ENCODE data around the gene RHOV.

The RHOV gene

DNA sequence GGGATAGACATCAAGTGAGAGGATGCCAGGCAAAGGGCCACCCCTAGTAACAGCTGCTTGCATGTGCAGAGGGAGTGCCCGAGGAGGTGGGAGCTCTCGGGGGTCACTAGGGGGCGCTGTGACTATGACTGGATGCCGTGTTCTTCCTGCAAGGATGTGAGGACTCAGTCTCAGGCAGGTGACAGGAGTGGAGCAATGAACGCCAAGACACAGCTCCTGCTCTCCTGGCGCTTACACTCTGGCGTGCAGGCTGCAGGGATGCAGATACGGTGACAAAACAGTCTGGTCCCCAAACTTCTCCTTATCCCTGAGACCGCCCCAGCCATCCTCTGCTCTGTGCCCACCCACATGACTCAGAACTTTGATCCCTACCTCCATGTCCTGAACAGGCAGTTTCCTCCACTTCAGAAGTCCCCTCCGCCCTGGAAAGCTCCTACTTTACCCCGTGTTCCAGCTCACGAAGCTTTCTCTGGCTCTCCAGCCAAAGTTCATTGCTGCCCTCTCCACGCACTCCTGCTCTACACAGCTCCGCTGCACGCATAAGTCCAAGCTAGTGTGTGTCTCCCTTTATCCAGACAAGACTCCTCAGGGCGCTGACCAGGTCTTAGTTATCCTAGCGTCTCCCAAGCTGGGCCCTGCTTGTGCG lies 14.7 kb downstream of the RHOV start:
- H3K4me1 ChIP-seq (ENCODE audit: control insufficient read depth in 1 of 2, insufficient read depth in 1 of 2, low read depth in 1 of 2, low read length in 1 of 2) = peaks cover 19 to 45% of the 10 kb centered on the region in 2 experiments
- H3K27me3 ChIP-seq = no peaks in the 10 kb centered on the region
- no peak overlapping the region for H3K27ac ChIP-seq
- TF ChIP-seq, protein P1, sequence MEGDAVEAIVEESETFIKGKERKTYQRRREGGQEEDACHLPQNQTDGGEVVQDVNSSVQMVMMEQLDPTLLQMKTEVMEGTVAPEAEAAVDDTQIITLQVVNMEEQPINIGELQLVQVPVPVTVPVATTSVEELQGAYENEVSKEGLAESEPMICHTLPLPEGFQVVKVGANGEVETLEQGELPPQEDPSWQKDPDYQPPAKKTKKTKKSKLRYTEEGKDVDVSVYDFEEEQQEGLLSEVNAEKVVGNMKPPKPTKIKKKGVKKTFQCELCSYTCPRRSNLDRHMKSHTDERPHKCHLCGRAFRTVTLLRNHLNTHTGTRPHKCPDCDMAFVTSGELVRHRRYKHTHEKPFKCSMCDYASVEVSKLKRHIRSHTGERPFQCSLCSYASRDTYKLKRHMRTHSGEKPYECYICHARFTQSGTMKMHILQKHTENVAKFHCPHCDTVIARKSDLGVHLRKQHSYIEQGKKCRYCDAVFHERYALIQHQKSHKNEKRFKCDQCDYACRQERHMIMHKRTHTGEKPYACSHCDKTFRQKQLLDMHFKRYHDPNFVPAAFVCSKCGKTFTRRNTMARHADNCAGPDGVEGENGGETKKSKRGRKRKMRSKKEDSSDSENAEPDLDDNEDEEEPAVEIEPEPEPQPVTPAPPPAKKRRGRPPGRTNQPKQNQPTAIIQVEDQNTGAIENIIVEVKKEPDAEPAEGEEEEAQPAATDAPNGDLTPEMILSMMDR (IDR thresholded peaks at IDR 0.05) = peak; percentile 71
- H3K4me3 ChIP-seq (ENCODE audit: low read depth in 1 of 2, low read length in 1 of 2) = no peak overlapping the region
- no peaks in the 10 kb centered on the region for H3K9me3 ChIP-seq
- peaks cover 17% of the 10 kb centered on the region for H3K36me3 ChIP-seq

DNA sequence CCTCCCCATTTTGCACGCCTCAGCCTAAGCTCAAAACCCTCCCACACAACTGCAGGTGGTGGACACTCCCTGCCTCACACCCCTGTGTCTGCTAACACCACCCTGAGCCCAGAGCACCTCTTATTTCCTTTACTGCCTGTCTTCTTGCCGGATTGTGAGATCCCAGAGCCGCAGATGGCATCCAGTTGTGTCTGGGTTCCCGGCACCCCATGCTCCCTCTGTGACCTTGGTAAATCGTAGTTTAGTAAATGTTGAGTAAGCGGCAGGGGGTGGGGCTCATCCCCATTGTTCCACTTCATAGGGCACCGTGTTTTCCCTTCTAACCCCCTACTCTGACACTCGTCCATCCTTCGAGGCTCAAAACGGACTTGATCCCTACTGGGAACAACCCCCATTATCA lies 15.3 kb downstream of the RHOV start:
- no peaks in the 10 kb centered on the region for H3K9me3 ChIP-seq
- peaks cover 23 to 48% of the 10 kb centered on the region in 2 experiments for H3K4me1 ChIP-seq (ENCODE audit: control insufficient read depth in 1 of 2, insufficient read depth in 1 of 2, low read depth in 1 of 2, low read length in 1 of 2)
- TF ChIP-seq, protein P1 (IDR thresholded peaks at IDR 0.05) = no peak
- no peaks in the 10 kb centered on the region for H3K27me3 ChIP-seq
- no peak overlapping the region for H3K4me3 ChIP-seq (ENCODE audit: low read depth in 1 of 2, low read length in 1 of 2)
- H3K36me3 ChIP-seq = peaks cover 17% of the 10 kb centered on the region
- H3K27ac ChIP-seq = no peak overlapping the region

DNA sequence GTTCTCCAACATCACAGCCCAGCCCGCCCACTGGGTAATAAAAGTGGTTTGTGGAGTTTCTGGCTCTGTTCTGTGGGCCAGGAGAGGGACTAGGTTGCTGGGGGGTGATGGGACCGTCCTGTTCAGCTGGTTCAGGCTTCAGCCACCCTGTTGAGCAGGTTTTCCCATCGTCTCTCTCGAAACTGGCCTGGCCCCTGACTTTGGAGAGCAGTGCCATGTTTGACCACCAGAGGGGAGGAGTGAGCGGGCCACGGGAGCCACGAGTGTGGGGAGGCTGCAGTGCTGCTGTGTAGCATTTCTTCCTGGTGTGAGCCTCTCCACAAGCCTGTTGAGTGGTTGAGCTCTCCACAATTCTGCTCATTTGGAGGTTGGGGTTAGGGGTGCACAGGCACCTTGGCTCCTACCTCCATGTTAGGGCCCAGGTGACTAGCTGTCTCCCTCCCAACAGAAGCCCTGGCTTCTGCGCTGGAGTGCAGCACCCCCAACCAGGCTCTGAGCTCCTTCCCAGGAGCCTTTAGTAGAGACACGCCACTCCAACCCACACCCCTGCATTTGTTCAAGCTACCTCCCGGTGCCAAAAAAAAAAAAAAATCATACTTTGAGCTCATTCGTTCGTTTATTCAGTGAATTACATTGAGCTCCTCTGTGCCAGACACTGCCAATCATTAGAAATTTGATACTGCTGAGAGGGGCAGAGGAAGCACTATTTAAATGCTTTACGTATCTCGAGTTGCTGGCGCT lies 16.3 kb downstream of the RHOV start:
- H3K27me3 ChIP-seq = no peaks in the 10 kb centered on the region
- H3K4me1 ChIP-seq (ENCODE audit: control insufficient read depth in 1 of 2, insufficient read depth in 1 of 2, low read depth in 1 of 2, low read length in 1 of 2) = peaks cover 23 to 48% of the 10 kb centered on the region in 2 experiments
- peak overlapping the region; percentile 37 for H3K27ac ChIP-seq
- TF ChIP-seq, protein P1 (IDR thresholded peaks at IDR 0.05) = peak; percentile 96
- H3K9me3 ChIP-seq = no peaks in the 10 kb centered on the region
- peaks cover 17% of the 10 kb centered on the region for H3K36me3 ChIP-seq
- no peak overlapping the region for H3K4me3 ChIP-seq (ENCODE audit: low read depth in 1 of 2, low read length in 1 of 2)

DNA sequence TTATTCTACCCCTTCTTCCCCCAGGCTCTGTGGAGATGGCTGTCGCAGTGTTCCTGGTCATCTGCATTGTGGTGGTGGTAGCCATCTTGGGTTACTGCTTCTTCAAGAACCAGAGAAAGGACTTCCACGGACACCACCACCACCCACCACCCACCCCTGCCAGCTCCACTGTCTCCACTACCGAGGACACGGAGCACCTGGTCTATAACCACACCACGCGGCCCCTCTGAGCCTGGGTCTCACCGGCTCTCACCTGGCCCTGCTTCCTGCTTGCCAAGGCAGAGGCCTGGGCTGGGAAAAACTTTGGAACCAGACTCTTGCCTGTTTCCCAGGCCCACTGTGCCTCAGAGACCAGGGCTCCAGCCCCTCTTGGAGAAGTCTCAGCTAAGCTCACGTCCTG lies 17.3 kb downstream of the RHOV start:
- H3K27ac ChIP-seq = peak overlapping the region; percentile 37
- no peaks in the 10 kb centered on the region for H3K9me3 ChIP-seq
- peaks cover 23 to 43% of the 10 kb centered on the region in 2 experiments for H3K4me1 ChIP-seq (ENCODE audit: control insufficient read depth in 1 of 2, insufficient read depth in 1 of 2, low read depth in 1 of 2, low read length in 1 of 2)
- no peaks in the 10 kb centered on the region for H3K27me3 ChIP-seq
- H3K4me3 ChIP-seq (ENCODE audit: low read depth in 1 of 2, low read length in 1 of 2) = no peak overlapping the region
- H3K36me3 ChIP-seq = peaks cover 17% of the 10 kb centered on the region
- TF ChIP-seq, protein P1 (IDR thresholded peaks at IDR 0.05) = no peak

DNA sequence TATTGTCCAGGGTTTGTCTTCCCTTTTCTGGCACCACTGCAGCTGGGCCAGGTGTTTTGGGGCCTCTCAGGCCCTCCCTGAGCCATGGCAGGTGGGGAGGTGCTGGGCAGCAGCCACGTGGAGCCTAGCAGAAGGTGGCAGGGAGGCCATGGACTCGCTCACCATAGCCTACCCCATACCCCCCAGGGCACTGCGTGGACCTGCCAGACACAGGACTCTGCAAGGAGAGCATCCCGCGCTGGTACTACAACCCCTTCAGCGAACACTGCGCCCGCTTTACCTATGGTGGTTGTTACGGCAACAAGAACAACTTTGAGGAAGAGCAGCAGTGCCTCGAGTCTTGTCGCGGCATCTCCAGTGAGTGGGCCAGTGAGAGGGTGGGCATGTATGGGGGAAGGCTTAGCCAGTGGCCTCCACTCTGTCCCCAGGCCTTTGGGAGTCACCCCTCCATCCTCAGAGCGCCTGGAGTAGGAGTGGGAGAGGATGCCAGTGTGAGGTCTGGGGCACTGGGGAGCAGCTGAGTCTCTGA lies 18.3 kb downstream of the RHOV start:
- H3K9me3 ChIP-seq = no peaks in the 10 kb centered on the region
- peaks cover 17% of the 10 kb centered on the region for H3K36me3 ChIP-seq
- peaks cover 23 to 36% of the 10 kb centered on the region in 2 experiments for H3K4me1 ChIP-seq (ENCODE audit: control insufficient read depth in 1 of 2, insufficient read depth in 1 of 2, low read depth in 1 of 2, low read length in 1 of 2)
- no peak overlapping the region for H3K4me3 ChIP-seq (ENCODE audit: low read depth in 1 of 2, low read length in 1 of 2)
- no peaks in the 10 kb centered on the region for H3K27me3 ChIP-seq
- TF ChIP-seq, protein P1 (IDR thresholded peaks at IDR 0.05) = no peak
- H3K27ac ChIP-seq = no peak overlapping the region
